GM12892 (cell line): Measurements from ENCODE around the gene TXNDC15.

ENCODE experiments used
- POLR2A ChIP-seq: IDR thresholded peaks from 2 replicates; pipeline ENCODE4 v1.6.1; 2011; ENCODE audit warnings: low read depth, low read length, control low read depth
- POLR2AphosphoS5 ChIP-seq: IDR thresholded peaks from 2 replicates; pipeline ENCODE4 v1.6.1; 2011; ENCODE audit warnings: low read depth, low read length, control low read depth

DNA sequence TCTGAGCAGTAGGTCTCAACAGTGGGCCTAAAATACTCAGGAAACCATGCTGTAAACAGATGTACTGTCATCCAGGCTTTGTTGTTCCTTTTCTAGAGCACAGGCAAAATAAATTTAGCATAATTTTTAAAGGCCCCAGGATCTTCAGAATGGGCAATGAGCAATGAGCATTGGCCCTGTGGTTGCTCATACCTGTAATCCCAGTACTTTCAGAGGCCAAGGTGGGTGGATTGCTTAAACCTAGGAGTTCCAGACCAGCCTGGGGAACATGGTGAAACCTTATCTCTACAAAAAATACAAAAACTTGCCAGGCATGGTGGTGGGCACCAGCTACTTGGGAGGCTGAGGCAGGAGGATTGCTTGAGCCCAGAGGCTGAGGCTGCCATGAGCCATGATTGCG lies 17.3 kb downstream of the TXNDC15 start:
- TF ChIP-seq POLR2AphosphoS5: no peak
- TF ChIP-seq POLR2A: no peak
